Measurements from ENCODE around the gene HSPA9.

HSPA9 gene
- 364 to 546 (median 433) reads per million in 4 donors for total RNA-seq

GRCh38 chr5:138575194-138576015 is at the start of gene HSPA9:
Gene HSPA9 (minus strand): TSS chr5:138575401. CDS start chr5:138575318, 83 bp downstream.
- DNase-seq, result peak; percentile 93 to 100 (median 95)

- DNase-seq, result no peak
Observed at GRCh38 chr5:138623053-138623452, 47.9 kb upstream of the HSPA9 start.

- DNase-seq, result no peak
Observed at GRCh38 chr5:138622051-138622450, 46.9 kb upstream of the HSPA9 start.

- no peak for DNase-seq
Observed at GRCh38 chr5:138620663-138621224, 45.5 kb upstream of the HSPA9 start.

- no peak for DNase-seq
Observed at GRCh38 chr5:138616508-138616907, 41.3 kb upstream of the HSPA9 start.

GRCh38 chr5:138615461-138615860 is 40.3 kb upstream of the HSPA9 start:
- DNase-seq, result no peak

- DNase-seq, result no peak
Observed at GRCh38 chr5:138611678-138612218, 36.5 kb upstream of the HSPA9 start.

- no peak for DNase-seq
Observed at GRCh38 chr5:138610918-138611677, 35.9 kb upstream of the HSPA9 start.

GRCh38 chr5:138610415-138610917 is 35.3 kb upstream of the HSPA9 start:
- no peak for DNase-seq

GRCh38 chr5:138606378-138607064 is 31.3 kb upstream of the HSPA9 start:
- DNase-seq, result no peak

- no peak for DNase-seq
Observed at GRCh38 chr5:138605254-138605972, 30.2 kb upstream of the HSPA9 start.

GRCh38 chr5:138604176-138604785 is 29.1 kb upstream of the HSPA9 start:
- DNase-seq, result no peak

GRCh38 chr5:138603249-138603920 is 28.2 kb upstream of the HSPA9 start:
- DNase-seq, result no peak

- no peak for DNase-seq
Observed at GRCh38 chr5:138602371-138603000, 27.3 kb upstream of the HSPA9 start.

GRCh38 chr5:138601444-138601843 is 26.2 kb upstream of the HSPA9 start:
- peak in 1 of 5 donors; percentile 41 for DNase-seq

GRCh38 chr5:138600446-138600845 is 25.2 kb upstream of the HSPA9 start:
- no peak for DNase-seq

- DNase-seq, result no peak
Observed at GRCh38 chr5:138597661-138598400, 22.6 kb upstream of the HSPA9 start.

- DNase-seq, result no peak
Observed at GRCh38 chr5:138596105-138596881, 21.1 kb upstream of the HSPA9 start.

Measured in T-helper 1 cell (primary cell).